ENCODE measurements around the gene EDAR.

GRCh38 chr2:109028738-109029489 is 39.9 kb upstream of the EDAR start:
- TF ChIP-seq, protein P1, sequence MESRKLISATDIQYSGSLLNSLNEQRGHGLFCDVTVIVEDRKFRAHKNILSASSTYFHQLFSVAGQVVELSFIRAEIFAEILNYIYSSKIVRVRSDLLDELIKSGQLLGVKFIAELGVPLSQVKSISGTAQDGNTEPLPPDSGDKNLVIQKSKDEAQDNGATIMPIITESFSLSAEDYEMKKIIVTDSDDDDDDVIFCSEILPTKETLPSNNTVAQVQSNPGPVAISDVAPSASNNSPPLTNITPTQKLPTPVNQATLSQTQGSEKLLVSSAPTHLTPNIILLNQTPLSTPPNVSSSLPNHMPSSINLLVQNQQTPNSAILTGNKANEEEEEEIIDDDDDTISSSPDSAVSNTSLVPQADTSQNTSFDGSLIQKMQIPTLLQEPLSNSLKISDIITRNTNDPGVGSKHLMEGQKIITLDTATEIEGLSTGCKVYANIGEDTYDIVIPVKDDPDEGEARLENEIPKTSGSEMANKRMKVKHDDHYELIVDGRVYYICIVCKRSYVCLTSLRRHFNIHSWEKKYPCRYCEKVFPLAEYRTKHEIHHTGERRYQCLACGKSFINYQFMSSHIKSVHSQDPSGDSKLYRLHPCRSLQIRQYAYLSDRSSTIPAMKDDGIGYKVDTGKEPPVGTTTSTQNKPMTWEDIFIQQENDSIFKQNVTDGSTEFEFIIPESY (IDR thresholded peaks at IDR 0.05; ENCODE audit: extremely low read depth, insufficient replicate concordance, low read length): no peak
- no peak for TF ChIP-seq TCF7L2 (IDR thresholded peaks at IDR 0.05; ENCODE audit: borderline replicate concordance, extremely low read depth, insufficient read depth, insufficient read length)
- no peak for TF ChIP-seq CTCF (IDR thresholded peaks at IDR 0.05 in 2 of 3, conservative IDR thresholded peaks at IDR 0.05 in 1 of 3; ENCODE audit: borderline replicate concordance in 1 of 3, insufficient read depth in 1 of 3, low read depth in 2 of 3, low read length in 2 of 3)
- no peak for TF ChIP-seq EZH2phosphoT487 (IDR thresholded peaks at IDR 0.05; ENCODE audit: borderline replicate concordance)
- no peak for TF ChIP-seq ELF1 (IDR thresholded peaks at IDR 0.05; ENCODE audit: borderline replicate concordance, low read depth)
- no peak for TF ChIP-seq POLR2A (IDR thresholded peaks at IDR 0.05; ENCODE audit: borderline replicate concordance, extremely low read depth, insufficient read depth, insufficient read length)
- no peak for TF ChIP-seq RAD21 (IDR thresholded peaks at IDR 0.05; ENCODE audit: low read depth)
- TF ChIP-seq FOSL1 (IDR thresholded peaks at IDR 0.05; ENCODE audit: low read depth): no peak
- no peak for TF ChIP-seq POLR2AphosphoS5 (IDR thresholded peaks at IDR 0.05; ENCODE audit: low read depth, low read length)
- TF ChIP-seq, protein P2, sequence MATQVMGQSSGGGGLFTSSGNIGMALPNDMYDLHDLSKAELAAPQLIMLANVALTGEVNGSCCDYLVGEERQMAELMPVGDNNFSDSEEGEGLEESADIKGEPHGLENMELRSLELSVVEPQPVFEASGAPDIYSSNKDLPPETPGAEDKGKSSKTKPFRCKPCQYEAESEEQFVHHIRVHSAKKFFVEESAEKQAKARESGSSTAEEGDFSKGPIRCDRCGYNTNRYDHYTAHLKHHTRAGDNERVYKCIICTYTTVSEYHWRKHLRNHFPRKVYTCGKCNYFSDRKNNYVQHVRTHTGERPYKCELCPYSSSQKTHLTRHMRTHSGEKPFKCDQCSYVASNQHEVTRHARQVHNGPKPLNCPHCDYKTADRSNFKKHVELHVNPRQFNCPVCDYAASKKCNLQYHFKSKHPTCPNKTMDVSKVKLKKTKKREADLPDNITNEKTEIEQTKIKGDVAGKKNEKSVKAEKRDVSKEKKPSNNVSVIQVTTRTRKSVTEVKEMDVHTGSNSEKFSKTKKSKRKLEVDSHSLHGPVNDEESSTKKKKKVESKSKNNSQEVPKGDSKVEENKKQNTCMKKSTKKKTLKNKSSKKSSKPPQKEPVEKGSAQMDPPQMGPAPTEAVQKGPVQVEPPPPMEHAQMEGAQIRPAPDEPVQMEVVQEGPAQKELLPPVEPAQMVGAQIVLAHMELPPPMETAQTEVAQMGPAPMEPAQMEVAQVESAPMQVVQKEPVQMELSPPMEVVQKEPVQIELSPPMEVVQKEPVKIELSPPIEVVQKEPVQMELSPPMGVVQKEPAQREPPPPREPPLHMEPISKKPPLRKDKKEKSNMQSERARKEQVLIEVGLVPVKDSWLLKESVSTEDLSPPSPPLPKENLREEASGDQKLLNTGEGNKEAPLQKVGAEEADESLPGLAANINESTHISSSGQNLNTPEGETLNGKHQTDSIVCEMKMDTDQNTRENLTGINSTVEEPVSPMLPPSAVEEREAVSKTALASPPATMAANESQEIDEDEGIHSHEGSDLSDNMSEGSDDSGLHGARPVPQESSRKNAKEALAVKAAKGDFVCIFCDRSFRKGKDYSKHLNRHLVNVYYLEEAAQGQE (IDR thresholded peaks at IDR 0.05; ENCODE audit: low read depth): no peak
